GF-D8 (cell line): ENCODE results near the gene FAM120AOS.

ENCODE experiments used
- DNase-seq: peaks from one replicate; lab custom pipeline; 2025; lab: John Stamatoyannopoulos, UW

The FAM120AOS gene

DNA sequence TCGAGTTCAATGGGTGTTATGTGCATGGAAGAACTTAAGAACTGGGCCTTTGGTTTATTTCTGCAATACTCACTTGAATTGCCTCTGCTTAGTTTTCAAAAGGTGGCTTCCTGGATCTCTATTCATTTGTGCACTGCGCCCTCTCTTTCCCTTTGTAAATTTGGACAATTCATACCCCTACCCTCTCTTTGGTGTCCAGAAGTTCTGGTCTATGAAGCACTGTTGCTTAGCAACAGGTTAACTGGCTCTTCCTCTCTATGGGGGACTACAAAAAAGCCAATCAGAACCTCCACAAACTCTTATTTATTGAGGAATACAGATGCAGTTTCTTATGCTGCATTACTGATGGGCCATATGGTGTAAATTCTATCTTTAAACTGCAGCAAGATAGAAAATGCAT, 15.4 kb downstream of the FAM120AOS start:
- DNase-seq = no peak

DNA sequence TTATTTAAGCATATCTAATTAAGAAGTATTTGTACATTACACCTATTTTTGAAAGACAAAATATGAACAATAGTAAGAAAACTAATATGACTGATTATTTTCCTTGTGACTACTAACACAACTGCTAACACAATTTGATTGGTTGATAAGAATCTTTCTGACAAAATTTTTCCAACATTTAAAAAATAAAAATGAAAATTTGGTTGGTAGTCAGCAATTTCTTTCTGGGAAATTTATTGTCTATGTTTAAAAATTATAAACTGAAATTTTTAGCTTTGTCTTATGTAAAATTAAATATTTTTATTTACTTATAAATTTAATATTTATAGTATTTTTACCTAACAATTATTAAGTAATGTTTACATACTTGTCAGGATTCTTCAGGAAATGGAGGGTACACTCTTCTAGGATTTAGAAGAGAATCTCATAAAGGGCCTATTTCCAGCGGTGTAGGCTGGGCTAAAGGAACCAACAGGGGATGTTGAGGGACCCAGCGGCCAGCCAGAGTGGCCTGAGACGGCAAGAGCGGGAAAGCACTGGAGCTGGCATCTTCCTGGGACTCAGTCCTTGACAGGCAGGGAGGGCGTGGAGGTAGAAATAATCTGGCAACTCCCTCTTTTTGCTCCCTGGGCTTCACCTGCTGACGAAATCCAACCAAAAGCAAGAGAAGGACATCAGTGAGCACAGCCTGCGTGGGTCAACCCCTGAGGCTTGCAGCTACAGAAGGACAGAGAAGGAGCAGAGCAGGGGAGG, 16.6 kb downstream of the FAM120AOS start:
- DNase-seq = no peak

DNA sequence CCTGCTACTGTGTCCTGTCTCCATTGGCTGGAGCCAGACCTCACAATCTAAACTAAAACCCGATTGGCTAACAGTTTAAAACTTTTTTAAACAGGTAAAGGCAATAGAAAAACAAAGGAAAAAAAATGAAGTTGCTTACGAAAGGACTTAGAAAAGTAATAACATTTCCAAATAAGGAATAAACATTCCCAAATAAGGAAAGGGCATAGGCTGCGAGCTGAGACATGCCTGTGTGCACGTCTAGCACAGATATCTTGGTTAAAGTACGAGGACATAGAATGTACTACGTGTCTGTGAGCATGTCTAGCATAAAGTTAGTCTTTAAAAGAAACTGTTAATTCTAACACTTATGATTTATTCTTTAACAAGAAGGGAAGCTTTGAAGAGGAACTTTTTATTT, 17.2 kb downstream of the FAM120AOS start:
- no peak for DNase-seq

DNA sequence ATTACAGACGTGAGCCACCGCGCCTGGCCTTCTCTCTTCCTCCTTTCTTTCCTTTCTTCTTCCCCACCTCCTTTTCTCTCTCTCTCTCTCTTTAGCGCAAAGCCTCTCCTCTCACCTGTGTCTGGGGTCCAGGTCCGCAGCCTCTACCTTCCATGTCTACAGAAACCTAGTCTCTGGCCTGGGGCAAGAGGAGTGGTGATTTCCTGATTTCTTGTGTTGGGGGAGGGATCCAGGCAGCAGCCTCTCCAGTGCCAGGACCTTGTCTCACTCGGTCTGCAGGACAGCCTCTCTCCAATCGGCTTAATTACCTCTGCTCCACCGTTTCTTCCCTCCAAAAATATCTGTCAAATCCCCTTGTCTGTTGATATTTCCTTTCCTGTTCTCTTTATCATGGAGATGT, 18.0 kb downstream of the FAM120AOS start:
- DNase-seq = no peak

DNA sequence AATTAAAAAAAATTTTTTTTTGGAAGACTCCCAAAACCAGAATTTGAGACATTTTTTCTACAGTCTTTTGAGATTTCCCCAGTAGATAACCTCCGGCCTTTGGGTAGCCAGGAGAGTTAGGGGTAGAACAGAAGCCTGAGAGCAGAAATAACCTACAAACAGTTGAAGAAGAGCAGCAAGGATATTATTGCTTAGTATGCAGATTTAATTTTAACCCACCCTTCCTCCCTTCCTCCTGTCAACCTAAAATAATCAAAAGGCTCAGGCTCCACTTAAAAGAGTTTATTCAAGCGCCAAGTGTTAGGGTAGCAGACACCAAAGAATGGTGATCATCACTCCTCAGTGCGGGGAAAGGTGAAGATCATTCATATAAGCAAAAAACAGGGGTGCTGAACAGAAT, 19.3 kb downstream of the FAM120AOS start:
- no peak for DNase-seq

DNA sequence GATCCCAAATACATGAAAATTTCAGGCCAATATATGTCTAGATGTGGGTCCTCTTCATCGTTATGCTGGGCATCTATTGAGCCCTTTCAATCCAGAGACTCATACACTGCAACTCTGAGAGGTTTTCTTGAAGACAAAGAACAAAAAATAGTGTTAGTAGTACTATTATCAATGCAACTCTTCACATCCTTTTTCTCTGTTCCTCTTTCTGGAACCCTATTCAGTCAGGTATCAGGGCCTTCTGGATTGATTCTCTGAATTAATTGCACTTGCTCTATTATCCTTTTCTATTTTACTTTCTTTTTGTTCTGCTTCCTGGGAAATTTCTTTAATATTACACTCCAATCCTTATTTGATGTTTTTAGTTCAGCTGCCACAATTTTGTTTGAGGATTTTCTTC, 20.4 kb downstream of the FAM120AOS start:
- no peak for DNase-seq

DNA sequence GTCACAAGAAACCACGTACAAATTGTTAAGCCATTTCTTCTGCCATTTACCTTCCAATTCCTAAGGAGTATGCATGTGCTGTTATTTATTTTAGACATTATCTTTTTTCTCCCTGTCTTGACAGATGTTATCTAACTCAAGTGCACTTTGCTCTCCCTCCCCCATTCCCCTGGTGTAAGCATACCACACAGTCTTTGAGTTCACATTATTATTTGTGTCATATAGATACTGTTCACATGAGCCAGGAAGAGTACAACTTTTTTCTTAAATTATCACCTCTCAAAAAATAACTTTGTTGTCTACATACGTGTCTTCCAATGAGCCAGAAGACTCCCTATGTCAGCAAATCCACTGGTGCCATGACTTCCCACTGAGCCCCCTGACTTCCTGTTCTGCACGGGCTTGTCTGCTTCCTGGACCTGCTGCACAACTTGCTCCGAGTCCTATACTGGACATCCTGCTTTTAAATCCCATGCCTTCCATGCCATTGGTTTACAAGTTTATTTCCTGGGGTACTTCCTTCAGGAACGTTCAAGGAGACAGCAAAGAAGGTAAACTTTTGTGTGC, 21.8 kb downstream of the FAM120AOS start:
- DNase-seq = no peak

DNA sequence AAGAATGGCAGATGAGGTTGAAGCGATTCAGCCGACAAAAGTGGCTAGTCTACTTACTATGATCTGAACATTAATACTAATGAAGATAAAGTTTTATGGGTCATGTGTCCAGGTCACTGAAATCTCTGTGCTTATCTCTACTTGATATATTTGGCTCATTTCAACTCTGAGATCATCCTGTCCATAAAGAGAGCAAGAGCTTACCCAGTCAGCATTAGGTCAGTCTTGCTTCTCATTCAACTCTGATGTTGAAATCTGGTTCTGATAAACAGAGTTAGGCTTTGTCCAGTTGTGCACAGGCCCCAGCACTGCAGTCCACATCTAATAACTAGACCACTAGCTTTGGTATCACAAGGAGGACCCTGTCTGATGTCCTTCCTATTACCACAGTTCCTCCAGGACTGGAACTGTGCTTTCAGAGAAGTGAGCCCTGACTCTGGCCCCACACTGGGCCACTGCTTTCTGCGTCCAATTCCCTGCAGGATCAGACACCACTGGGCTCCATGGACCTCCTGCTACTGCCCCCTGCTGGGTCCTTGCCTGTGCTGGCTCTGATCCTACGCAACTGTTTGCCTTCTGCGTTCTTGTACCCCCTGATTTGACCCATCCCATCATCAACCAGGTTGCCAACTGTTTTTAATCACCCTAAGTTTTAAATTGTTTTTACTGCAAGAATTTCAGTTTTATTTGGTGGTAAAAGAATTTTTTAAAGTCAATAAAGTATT, 25.6 kb downstream of the FAM120AOS start:
- no peak for DNase-seq

DNA sequence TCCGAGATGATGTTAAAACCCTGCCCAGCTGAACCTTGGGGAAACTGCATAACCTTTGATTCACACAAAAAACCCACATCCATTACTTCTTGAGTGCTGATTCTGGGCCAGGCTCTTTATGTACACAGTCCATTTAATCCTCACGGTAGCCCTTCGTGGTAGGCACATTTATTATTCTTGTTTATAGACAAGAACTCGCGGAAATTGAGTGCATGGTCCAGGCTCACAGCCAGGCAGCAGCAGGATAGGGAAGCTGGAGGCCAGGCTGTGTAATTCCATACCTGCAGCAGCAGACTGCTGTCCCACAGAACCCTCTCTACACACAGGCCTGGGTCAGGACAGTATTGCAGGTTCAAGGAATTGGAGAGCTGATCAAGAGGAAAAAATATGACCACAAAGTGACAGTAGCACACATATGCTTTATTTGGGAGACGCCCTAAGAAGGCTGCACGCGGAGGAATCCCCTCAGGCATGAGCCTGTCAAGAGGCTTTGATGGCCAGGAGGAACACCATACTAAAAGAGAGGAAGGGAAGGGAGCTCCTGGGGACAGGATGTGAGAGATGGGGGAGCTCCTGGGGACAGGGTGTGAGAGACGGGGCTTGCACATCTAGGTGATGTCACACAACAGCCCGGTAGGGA, 30.3 kb downstream of the FAM120AOS start:
- DNase-seq = no peak

DNA sequence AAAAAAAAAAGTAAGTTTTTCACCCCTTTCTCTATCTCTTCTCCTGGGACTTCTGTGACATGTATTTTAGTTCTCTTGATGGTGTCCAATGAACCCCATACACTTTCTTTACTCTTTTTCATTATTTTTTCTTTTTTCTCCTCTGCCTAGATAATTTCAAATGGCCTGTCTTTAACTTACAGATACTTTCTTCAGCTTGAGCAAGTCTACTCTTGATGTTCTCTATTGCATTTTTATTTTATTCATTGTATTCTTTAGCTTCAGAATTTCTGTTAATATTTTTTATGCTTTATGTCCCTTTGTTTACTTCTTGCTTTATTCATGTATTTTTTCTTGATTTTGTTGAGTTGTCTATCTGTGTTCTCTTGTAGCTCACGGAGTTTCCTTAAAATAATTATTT, 34.4 kb downstream of the FAM120AOS start:
- no peak for DNase-seq

DNA sequence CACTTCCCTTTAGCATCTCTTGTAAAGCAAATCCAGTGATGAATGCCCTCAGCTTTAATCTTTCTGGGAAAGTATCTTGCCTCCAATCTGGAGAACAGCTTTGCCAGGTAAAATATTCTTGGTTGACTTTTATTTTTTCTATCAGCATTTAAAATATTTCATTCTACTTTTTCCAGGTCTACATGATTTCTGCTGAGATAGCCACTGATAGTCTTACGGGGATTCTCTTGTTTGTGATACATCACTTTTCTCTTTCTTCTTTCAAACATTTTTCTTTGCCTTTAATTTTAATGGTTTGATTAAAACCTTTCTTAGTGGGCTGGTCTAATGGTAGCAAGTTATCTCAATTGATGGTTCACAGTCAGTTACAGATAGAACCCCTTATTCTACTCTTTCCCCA, 35.8 kb downstream of the FAM120AOS start:
- no peak for DNase-seq

DNA sequence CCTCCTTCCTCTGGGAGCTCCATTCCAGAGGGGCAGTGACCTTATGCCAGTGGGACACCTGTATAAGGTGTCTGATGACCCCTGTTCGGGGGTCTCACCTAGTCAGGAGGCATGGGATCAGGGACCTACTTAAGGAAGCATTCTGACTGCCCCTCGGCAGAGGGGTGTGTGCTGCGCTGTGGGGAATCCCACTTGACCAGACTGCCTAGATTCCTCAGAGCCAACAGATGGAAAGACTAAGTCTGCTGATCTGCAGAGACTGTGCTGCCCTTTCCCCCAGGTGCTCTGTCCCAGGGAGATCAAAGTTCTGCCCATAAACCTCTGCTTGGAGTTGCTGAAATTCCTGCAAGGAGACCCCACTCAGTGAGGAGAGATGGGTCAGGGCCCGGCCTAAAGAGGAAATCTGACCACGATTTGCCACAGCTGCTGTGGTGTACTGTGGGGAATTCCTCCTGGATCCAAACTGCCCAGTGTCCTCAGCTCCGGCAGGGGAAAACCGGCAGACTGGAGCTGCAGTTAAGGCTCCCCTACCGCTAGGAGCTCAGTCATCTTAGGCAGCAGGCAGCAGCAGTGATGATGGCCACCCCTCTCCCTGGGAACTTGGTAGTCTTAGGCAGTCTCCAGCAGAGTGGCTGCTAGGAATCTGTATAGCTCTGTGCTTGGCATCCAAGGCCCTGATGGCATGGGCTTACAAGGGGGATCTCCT, 36.7 kb downstream of the FAM120AOS start:
- no peak for DNase-seq

DNA sequence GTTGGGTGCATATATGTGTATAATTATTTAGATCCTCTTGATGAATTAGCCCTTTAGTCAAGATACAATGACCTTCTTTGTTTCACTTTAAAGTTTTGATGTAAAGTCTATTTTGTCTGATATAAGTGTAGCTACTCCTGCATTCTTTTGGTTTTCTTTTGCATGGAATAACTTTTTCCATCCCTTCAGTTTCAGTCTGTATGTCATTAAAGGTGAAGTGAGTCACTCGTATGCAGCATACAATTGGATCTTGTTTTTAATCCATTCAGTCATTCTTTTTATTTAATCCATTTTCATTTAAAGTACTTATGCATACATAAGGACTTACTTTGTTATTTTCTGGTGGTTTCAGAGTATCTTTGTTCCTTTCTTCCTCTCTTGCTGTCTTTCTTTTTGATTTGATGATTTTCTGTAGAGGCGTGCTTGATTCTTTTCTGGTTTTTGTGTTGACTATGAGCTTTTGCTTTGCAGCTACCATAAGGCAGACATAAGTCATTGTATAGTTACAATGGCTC, 38.1 kb downstream of the FAM120AOS start:
- no peak for DNase-seq

DNA sequence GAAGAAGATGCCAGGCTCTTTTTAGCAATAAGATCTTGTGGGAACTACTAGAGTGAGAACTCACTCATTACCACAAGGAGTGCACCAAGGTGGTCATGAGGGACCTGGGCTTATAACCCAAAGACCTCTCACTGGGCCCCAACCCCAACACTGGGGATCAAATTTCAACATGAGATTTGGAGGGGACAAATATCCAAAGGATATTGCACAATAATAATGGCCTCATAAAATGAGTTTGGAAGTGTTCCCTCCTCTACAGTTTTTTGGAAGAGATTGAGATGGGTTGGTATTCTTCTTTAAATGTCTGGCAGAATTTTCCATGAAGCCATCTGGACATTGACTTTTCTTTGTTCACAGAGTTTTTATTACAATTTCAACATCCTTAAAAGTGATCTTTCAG, 39.9 kb downstream of the FAM120AOS start:
- DNase-seq = no peak

DNA sequence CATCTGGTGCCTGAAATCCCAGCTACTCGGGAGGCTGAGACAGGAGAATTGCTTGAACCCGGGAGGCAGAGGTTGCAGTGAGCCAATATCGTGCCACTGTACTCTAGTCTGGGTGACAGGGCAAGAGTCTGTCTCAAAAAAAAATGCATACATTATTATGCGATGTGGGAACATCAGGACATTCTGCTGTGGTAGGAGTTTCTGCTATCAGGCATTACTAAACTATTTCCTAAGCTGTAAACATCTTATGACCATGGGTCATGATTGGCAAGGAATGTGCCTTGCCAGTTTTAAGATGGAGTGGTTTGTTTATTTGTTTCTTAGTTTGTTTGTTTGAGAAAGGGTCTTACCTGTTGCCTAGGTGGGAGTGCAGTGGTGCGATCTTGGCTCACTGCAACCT, 47.0 kb downstream of the FAM120AOS start:
- DNase-seq = no peak

DNA sequence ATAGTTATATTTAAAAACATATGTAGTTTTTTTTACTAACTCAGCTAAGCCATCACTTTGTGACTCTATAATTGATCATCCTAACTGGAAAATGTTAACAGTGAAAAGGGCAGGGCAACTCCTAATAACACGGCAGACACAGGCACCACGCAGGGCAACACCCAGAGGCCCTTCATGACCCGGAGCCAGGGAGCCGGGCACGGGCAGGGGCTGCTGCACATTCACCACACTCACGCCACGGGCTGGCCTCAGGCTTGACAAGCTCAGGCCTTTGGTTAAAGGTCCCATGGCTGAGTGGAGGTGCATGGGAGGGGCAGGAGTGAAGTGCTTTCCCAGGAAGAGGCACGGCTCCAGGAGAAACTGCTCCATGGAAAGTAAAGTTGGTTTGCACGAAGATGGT, 54.9 kb downstream of the FAM120AOS start:
- no peak for DNase-seq

DNA sequence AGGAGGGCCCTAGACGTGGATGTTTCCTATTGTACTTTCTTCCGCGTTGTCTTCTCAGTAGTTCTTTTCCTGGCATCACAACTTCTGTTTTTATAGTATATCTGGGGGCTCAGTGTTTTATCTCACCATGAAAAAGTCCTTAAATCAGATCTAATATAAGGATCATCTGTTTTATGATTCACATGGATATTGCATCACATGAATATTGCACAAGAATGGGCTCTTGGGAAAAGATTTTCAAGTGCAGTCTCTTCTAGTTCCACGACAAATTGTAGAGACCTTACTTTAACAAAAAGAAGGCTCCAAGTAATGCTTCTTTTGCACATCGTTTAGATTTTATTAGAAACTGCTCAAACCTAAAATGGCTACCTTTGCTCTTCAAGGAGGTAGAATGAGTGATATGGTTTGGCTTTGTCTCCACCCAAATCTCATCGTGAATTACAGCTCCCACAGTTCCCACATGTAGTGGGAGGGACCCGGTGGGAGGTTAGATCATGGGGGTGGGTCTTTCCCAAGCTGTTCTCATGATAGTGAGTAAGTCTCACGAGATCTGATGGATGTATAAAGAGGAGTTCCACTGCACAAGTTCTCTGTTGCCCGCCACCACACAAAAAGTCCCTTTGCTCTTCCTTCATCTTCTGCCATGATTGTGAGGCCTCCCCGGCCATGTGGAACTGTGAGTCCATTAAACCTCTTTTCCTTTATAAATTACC, 55.6 kb downstream of the FAM120AOS start:
- DNase-seq = no peak
